Right lobe of liver (tissue), 6 donors: Measurements from ENCODE around the gene UQCR11. TPM values are rescaled to one million over a fixed set of nuclear protein-coding genes. Genes with fewer than 3 reads are reported as not detected.

Experiments
- ATAC-seq, 4 donors: fragments of 200-7000 bp; cut with Tn5 transposase; one replicate each; pipeline ENCODE4 v1.9.1; 2020; ENCODE audit warnings: mild to moderate bottlenecking in 4 of 4, moderate library complexity in 4 of 4
- DNase-seq, 3 donors: peaks; one replicate each; pipeline ENCODE4 v3.0.0-alpha.2; 2020
- H3K27ac ChIP-seq, 3 donors: fragments of 200-600 bp; one replicate each; pipeline ENCODE4 v1.8.0; 2022
- H3K27me3 ChIP-seq, 2 donors: fragments of 200-600 bp; one replicate each; pipeline ENCODE4 v1.8.0; 2022
- H3K36me3 ChIP-seq, 4 donors: fragments of 200-600 bp; sonication (generic) in 1 of 4; one replicate each; pipeline versions ENCODE4 v1.5.1 to v1.8.0; 2017 to 2022; ENCODE audit warnings: control low read depth in 1 of 4
- H3K4me1 ChIP-seq, 4 donors: fragments of 200-600 bp; sonication (generic) in 1 of 4; one replicate each; pipeline versions ENCODE4 v1.5.1 to v1.8.0; 2017 to 2022; ENCODE audit warnings: control low read depth in 1 of 4
- H3K4me3 ChIP-seq, 3 donors: fragments of 200-600 bp; one replicate each; pipeline ENCODE4 v1.8.0; 2022
- H3K9me3 ChIP-seq, 4 donors: fragments of 200-600 bp; sonication (generic) in 1 of 4; one replicate each; pipeline versions ENCODE4 v1.5.1 to v1.8.0; 2017 to 2022; ENCODE audit warnings: control low read depth in 1 of 4
- CTCF ChIP-seq, 4 donors: fragments of 200-600 bp in 3 of 4; fragments of 450-650 bp in 1 of 4; IDR thresholded peaks; one replicate each; pipeline versions ENCODE4 v1.5.1 to v1.8.0; 2016 to 2022; ENCODE audit warnings: antibody characterized with exemption in 4 of 4, mild to moderate bottlenecking in 2 of 4
- POLR2A ChIP-seq: fragments of 450-650 bp; IDR thresholded peaks from one replicate; pipeline ENCODE4 v1.6.1; 2017; ENCODE audit warnings: antibody characterized with exemption, mild to moderate bottlenecking
- WGBS: methylation state at CpG from one replicate; pipeline ENCODE4 v1.1.6; 2018; ENCODE audit warnings: low coverage, low lambda C conversion rate; ENCODE audit not compliant: insufficient coverage; ENCODE audit errors: missing lambda C conversion rate; 5-methylcytosine and 5-hydroxymethylcytosine counted together
- intact Hi-C, 2 donors: fragments of 100-400 bp; cut with DNase I; formaldehyde crosslinking; loops; one replicate each; pipeline versions ENCODE4 v1.11.2 to v1.14.1; 2022
- total RNA-seq, 6 experiments: library from RNA; depleted of rRNA in 2 of 6; stranded (reverse); fragments of >200 nt in 2 of 6; fragmentation: NEBNext Ultra II Directional in 3 of 6; extraction: Animal tissue kit (Norgen Biotek cat#: 25700) in 3 of 6; gene quantifications; one replicate each; pipeline versions ENCODE4 v1.1.0 to v1.2.4, GENCODE V29; 2016 to 2023
- donor health status: DM: no; HTN: yes; CAD: no.
- donor health status: DM: no; HTN: no; CAD: no.
- donor health status: DM: no; HTN: no; CAD: no.
- donor health status: DM: no; HTN: yes; CAD: no.
- donor health status: DM: no; HTN: yes; CAD: no.

Gene UQCR11
- total RNA-seq, 6 experiments from 2014 or later: 59.6 to 202 (median 172) TPM

- peaks cover 0 to 39% (median 12%) of the 10 kb centered on the region in 4 donors for H3K36me3 ChIP-seq
- intact Hi-C loops: no loop called here
- 96% methylated on average over 25 of the region's 87 CpGs for WGBS
- DNase-seq (no peak), ATAC-seq (no peak)
- H3K4me1 ChIP-seq: peaks cover 0 to 8% (median 4%) of the 10 kb centered on the region in 4 donors
- TF ChIP-seq CTCF (IDR thresholded peaks at IDR 0.05): no peak
- no peak for TF ChIP-seq POLR2A
- no peaks in the 10 kb centered on the region for H3K9me3 ChIP-seq
- no peak overlapping the region for H3K4me3 ChIP-seq
- no peak overlapping the region for H3K27ac ChIP-seq
- H3K27me3 ChIP-seq: no peaks in the 10 kb centered on the region
Observed at GRCh38 chr19:1584500-1585242, 20.6 kb downstream of the UQCR11 start.

- peaks cover 0 to 50% (median 12%) of the 10 kb centered on the region in 4 donors for H3K36me3 ChIP-seq
- TF ChIP-seq POLR2A (no peak), CTCF (IDR thresholded peaks at IDR 0.05) (no peak)
- H3K9me3 ChIP-seq: no peaks in the 10 kb centered on the region
- WGBS: 68% methylated on average over 3 of the region's 9 CpGs
- DNase-seq (no peak), ATAC-seq (no peak)
- H3K4me3 ChIP-seq: no peak overlapping the region
- H3K27ac ChIP-seq: no peak overlapping the region
- no peaks in the 10 kb centered on the region for H3K4me1 ChIP-seq
- intact Hi-C loops: no loop called here
- no peaks in the 10 kb centered on the region for H3K27me3 ChIP-seq
Observed at GRCh38 chr19:1582201-1582600, 23.1 kb downstream of the UQCR11 start.

GRCh38 chr19:1580957-1581356 lies 24.3 kb downstream of the UQCR11 start:
- Histone ChIP-seq H3K36me3 (peaks cover 0 to 51% (median 12%) of the 10 kb centered on the region in 4 donors), H3K4me3 (no peak overlapping the region), H3K4me1 (no peaks in the 10 kb centered on the region), H3K27ac (no peak overlapping the region), H3K9me3 (no peaks in the 10 kb centered on the region), H3K27me3 (no peaks in the 10 kb centered on the region)
- DNase-seq (no peak), ATAC-seq (no peak)
- WGBS: 100% methylated on average over 1 of the region's 22 CpGs
- intact Hi-C loops: no loop called here
- no peak for TF ChIP-seq CTCF (IDR thresholded peaks at IDR 0.05)
- no peak for TF ChIP-seq POLR2A

- no peak for DNase-seq
- H3K36me3 ChIP-seq: peaks cover 0 to 51% (median 12%) of the 10 kb centered on the region in 4 donors
- ATAC-seq: peak; percentile 32 to 61 (median 37)
- no peak overlapping the region for H3K27ac ChIP-seq
- H3K4me3 ChIP-seq: no peak overlapping the region
- no peaks in the 10 kb centered on the region for H3K4me1 ChIP-seq
- no peaks in the 10 kb centered on the region for H3K9me3 ChIP-seq
- no peak for TF ChIP-seq POLR2A
- TF ChIP-seq CTCF (IDR thresholded peaks at IDR 0.05): no peak
- intact Hi-C loops: no loop called here
- 70% methylated on average over 6 of the region's 20 CpGs for WGBS
- H3K27me3 ChIP-seq: no peaks in the 10 kb centered on the region
Observed at GRCh38 chr19:1580382-1580781, 24.9 kb downstream of the UQCR11 start.
